HL-60 (cell line): ENCODE data around the gene IFNGR1.

Source experiments
- DNase-seq, 2 experiments: peaks; one replicate each; pipeline ENCODE4 v3.0.0-alpha.2; 2010 to 2020; ENCODE audit warnings: low read depth in 1 of 2, low spot score in 1 of 2
- H3K27ac ChIP-seq: fragments of 250-450 bp; sonication (Bioruptor Pico); replicated peaks from 2 replicates; pipeline ENCODE4 v1.5.1; 2020; ENCODE audit warnings: mild to moderate bottlenecking, moderate library complexity
- H3K27me3 ChIP-seq: fragments of 250-450 bp; sonication (Bioruptor Pico); 2 replicates; pipeline ENCODE4 v1.5.1; 2021; ENCODE audit warnings: mild to moderate bottlenecking, moderate library complexity; ENCODE audit not compliant: insufficient read depth, poor library complexity, severe bottlenecking
- H3K4me3 ChIP-seq: replicated peaks from 2 replicates; pipeline ENCODE4 v1.5.1; 2011; ENCODE audit warnings: mild to moderate bottlenecking, control low read depth, low read length; ENCODE audit not compliant: insufficient read depth
- GABPA ChIP-seq: IDR thresholded peaks from 2 replicates; pipeline ENCODE4 v1.6.1; 2012; ENCODE audit warnings: low read depth
- POLR2AphosphoS5 ChIP-seq: IDR thresholded peaks from 2 replicates; pipeline ENCODE4 v1.6.1; 2012; ENCODE audit warnings: low read depth
- SPI1 ChIP-seq: IDR thresholded peaks from 2 replicates; pipeline ENCODE4 v1.6.1; 2012; ENCODE audit warnings: low read depth, mild to moderate bottlenecking, borderline replicate concordance
- TF ChIP-seq, protein P1 (sequence below): IDR thresholded peaks from 2 replicates; pipeline ENCODE4 v1.6.1; 2012; ENCODE audit warnings: low read depth; ENCODE audit not compliant: insufficient replicate concordance
- TF ChIP-seq, protein P2 (sequence below): IDR thresholded peaks from one replicate; pipeline ENCODE4 v1.5.1; 2011; ENCODE audit warnings: low read length, control low read depth, inconsistent platforms; ENCODE audit not compliant: insufficient read depth

IFNGR1 gene

DNA sequence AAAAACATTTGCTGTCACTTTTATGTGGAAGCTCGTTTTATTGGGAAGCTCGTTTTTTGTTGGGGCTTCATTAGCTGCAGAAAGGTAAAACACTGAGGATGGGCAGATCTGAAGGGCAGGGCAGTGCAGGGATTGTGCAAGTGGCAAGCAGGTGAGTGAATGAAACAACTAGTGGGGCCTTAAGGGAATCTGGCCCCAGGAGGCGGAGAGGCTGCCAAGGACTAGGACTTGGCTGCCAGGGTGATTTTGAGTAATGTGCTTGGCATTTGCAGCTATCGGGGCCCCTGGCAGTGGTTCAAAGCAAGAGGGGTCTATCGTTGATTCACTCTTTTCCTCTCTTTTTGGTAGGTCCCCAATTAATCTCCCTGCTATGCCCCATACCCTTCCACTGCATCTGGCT is 57.2 kb downstream of the IFNGR1 start:
- no peak for DNase-seq
- TF ChIP-seq GABPA: no peak
- TF ChIP-seq, protein P1, sequence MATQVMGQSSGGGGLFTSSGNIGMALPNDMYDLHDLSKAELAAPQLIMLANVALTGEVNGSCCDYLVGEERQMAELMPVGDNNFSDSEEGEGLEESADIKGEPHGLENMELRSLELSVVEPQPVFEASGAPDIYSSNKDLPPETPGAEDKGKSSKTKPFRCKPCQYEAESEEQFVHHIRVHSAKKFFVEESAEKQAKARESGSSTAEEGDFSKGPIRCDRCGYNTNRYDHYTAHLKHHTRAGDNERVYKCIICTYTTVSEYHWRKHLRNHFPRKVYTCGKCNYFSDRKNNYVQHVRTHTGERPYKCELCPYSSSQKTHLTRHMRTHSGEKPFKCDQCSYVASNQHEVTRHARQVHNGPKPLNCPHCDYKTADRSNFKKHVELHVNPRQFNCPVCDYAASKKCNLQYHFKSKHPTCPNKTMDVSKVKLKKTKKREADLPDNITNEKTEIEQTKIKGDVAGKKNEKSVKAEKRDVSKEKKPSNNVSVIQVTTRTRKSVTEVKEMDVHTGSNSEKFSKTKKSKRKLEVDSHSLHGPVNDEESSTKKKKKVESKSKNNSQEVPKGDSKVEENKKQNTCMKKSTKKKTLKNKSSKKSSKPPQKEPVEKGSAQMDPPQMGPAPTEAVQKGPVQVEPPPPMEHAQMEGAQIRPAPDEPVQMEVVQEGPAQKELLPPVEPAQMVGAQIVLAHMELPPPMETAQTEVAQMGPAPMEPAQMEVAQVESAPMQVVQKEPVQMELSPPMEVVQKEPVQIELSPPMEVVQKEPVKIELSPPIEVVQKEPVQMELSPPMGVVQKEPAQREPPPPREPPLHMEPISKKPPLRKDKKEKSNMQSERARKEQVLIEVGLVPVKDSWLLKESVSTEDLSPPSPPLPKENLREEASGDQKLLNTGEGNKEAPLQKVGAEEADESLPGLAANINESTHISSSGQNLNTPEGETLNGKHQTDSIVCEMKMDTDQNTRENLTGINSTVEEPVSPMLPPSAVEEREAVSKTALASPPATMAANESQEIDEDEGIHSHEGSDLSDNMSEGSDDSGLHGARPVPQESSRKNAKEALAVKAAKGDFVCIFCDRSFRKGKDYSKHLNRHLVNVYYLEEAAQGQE: no peak
- TF ChIP-seq, protein P2, sequence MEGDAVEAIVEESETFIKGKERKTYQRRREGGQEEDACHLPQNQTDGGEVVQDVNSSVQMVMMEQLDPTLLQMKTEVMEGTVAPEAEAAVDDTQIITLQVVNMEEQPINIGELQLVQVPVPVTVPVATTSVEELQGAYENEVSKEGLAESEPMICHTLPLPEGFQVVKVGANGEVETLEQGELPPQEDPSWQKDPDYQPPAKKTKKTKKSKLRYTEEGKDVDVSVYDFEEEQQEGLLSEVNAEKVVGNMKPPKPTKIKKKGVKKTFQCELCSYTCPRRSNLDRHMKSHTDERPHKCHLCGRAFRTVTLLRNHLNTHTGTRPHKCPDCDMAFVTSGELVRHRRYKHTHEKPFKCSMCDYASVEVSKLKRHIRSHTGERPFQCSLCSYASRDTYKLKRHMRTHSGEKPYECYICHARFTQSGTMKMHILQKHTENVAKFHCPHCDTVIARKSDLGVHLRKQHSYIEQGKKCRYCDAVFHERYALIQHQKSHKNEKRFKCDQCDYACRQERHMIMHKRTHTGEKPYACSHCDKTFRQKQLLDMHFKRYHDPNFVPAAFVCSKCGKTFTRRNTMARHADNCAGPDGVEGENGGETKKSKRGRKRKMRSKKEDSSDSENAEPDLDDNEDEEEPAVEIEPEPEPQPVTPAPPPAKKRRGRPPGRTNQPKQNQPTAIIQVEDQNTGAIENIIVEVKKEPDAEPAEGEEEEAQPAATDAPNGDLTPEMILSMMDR: no peak
- TF ChIP-seq POLR2AphosphoS5: no peak
- no peak for TF ChIP-seq SPI1
- H3K27me3 ChIP-seq: no peaks in the 10 kb centered on the region
- H3K27ac ChIP-seq: no peak overlapping the region
- H3K4me3 ChIP-seq: no peak overlapping the region

DNA sequence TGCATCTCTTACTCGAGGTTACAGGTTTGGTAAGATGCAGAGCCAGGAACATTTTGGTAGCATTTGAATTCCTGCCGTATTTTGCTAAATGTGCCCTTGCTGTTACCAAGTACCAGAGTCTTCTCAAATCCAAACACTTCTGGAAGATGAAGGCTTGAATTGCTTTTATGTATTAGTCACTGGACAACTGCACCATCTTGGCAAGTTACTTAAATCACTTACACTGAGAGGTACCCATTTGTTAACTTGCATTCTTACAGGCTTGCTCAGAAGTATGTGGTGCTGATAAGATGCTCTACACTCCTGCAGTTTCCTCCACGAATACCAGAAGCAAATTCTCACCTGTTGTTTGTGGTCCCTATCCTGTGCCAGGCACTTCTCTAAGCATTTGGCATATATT is 58.4 kb downstream of the IFNGR1 start:
- H3K27ac ChIP-seq: no peak overlapping the region
- TF ChIP-seq, protein P2: no peak
- no peak for TF ChIP-seq POLR2AphosphoS5
- no peak for TF ChIP-seq GABPA
- TF ChIP-seq, protein P1: no peak
- TF ChIP-seq SPI1: no peak
- no peak overlapping the region for H3K4me3 ChIP-seq
- DNase-seq: no peak
- H3K27me3 ChIP-seq: no peaks in the 10 kb centered on the region

DNA sequence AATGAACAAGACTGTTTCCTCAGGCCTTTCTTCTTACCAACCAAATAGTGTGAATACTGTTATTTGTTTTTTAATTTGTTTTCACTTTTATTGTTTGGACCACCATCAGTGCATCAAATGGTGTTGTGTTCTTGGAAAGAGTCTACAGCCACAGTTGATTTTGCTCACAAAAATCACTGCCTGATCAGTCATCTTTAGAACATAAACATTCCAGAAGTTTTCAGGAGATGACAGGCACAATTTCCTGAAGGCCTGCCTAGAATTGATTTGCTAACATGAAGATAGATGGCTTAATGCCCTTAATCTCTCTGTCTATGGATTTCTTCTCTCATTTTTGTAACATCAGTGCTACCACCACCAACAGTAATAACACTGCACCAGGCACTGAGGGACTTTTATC is 59.3 kb downstream of the IFNGR1 start:
- TF ChIP-seq, protein P2: no peak
- no peak for TF ChIP-seq SPI1
- TF ChIP-seq, protein P1: no peak
- H3K27me3 ChIP-seq: no peaks in the 10 kb centered on the region
- no peak for DNase-seq
- no peak overlapping the region for H3K4me3 ChIP-seq
- H3K27ac ChIP-seq: no peak overlapping the region
